Activated CD4-positive, alpha-beta T cell treated with anti-CD3 and anti-CD28 coated beads for 4 hours (primary cell): ENCODE results near the gene TFDP2.
"Not testable (repeated sequence)": the region's sequence is repeated elsewhere in the genome, so short reads cannot be mapped to it uniquely, and the experiment has no call there.

ENCODE experiments used
- DNase-seq, 2 donors: peaks; one replicate each; pipeline ENCODE4 v3.0.0-alpha.2; 2020

Gene TFDP2, protein sequence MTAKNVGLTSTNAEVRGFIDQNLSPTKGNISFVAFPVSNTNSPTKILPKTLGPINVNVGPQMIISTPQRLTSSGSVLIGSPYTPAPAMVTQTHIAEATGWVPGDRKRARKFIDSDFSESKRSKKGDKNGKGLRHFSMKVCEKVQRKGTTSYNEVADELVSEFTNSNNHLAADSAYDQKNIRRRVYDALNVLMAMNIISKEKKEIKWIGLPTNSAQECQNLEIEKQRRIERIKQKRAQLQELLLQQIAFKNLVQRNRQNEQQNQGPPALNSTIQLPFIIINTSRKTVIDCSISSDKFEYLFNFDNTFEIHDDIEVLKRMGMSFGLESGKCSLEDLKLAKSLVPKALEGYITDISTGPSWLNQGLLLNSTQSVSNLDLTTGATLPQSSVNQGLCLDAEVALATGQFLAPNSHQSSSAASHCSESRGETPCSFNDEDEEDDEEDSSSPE

DNA sequence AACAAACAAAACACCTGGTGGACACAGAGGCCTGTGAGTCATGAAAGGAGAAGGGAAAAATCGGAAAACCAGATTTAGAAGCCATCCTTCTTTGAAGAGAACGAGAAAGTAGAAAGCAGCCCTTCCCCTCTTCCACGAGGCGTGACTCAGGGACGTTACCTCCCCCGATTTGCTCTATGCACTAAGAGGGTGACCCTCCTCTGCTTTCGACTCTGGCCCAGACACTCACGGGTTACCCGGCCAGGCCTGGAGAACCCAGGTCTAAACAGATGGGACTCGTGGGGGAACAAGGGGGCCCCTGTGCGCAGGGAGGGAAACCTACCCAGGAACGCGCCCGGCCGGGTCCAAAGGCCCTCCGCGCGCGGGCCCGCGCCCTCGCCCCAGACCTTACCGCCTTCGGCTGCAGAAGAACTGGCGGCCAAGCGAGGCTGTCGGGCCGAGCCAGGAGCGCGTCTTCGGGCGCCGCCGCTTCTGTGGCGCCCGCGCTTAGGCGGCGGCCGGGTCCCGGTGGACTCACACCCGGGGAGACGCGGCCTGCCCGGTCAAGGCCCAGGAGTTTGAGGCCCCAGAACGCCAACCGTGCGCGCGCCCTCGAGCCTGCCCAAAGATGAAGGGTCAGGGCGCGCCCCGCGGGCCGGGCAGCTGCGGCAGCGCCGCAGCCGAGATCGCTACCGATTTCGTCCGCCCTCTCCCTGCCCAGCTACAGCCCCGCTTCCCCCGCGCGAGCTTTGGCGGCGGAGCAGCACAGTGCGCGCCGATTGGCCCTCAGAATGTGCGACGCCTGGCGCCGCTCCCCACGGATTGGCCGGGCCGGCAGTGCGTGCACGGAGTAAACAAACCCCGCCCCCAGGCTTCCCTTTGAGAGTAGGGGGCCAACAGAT, at the start of gene TFDP2:
TFDP2 (minus strand) TSS at position 753 of the 881 bp plus-strand sequence. CDS start 47,795 bp downstream, outside the sequence.
- peak; percentile 74 to 75 for DNase-seq

DNA sequence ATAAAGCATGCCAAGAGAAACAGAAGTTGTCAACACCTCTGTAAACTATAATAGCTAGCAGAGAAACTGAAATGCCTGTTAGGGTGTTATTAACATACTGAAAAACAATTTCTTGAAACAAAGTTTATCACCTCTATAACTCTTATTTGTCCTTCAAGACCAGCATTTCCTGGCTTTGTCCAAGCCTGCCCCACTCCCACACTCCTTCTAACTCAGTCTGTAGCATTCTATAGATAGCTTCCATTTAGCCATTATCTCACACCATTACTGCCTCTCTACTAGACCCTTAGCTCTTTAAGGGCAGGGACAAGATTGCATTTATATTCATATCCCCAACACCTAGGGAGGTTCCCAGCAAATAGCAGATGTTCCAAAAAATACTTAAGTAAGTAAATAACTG, 39.5 kb upstream of the TFDP2 start:
- DNase-seq: no peak

DNA sequence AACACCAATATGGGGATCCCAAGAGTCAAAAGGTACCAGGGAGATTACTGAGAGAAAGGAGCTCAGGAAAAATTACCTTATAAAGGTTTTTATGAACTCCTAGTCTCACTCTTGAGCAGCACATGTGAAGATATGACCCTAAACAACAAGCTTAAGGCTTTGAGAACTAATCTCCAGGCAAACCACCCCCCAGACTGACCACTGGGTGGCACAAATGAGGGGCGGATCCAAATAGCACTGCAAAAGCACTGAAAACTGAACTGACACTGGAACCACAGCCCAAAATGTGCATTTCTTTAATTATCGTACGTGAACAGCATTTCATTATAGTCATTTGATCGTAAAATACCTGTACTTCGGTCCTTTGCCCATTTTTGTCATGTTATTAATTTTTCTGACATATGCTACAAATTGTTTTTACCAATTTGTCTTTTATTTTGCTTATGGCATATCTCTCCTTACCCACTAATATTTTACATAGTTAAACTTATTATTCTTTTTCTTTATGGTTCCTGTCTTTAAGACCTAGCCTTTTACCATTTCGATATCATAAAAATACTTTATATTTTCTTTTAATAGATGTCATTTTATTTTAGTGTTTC, 31.5 kb upstream of the TFDP2 start:
- peak in 1 of 2 donors; percentile 3 for DNase-seq

DNA sequence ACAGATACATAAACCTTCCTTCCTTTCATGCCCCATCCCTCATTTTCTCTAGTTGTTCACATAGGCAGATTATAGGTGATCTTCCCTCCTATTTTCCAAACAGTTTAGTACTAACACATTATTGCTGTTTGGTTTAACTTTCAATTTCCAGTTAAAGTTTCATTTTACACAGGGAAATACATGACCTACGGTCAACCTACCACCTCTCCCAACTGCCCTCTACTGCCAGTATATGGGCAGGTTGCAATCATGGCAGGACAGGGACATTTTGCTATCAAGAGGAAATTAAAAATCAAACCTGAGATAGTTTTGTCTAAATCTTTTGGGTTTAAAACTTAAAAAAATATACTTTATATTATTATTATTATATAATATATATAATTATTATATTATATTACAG, 26.1 kb upstream of the TFDP2 start:
- no peak for DNase-seq

DNA sequence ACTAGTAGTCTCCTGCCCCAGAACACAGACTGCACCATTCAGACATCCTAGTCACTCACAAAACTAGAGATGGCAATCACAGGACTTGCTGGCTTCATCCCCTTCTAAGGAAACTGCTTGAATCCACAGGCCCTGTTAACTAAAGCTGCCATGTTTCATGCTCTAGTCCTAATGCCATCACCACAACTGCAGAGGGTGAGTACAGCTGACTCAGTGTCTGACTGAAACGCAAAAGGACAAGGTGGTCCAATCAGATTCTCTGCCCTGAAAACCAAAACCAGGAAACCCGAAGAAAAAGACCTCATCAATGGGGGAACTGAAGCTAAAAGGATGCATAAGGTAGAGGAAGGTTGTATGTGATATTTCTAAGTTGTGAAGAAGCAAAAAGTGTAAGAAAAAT, 25.2 kb upstream of the TFDP2 start:
- no peak for DNase-seq

DNA sequence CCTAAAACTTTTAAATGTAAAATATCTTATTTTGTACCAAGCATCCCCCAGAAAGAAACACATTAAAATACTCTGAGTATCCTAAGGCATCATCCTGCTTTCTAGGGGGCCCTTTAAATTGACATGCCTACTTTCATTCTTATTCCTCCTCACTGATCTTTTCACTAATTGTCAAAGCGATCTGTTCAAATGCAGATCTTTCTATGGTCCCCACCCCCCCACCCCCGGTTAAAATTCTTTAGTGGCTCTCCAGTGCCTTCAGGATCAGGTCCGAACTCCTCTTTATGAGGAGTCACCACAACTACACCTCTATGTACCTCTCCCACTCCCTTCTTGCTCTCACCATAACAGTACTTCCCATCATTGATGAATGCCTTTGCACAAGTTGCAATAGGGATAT, 19.2 kb upstream of the TFDP2 start:
- no peak for DNase-seq

DNA sequence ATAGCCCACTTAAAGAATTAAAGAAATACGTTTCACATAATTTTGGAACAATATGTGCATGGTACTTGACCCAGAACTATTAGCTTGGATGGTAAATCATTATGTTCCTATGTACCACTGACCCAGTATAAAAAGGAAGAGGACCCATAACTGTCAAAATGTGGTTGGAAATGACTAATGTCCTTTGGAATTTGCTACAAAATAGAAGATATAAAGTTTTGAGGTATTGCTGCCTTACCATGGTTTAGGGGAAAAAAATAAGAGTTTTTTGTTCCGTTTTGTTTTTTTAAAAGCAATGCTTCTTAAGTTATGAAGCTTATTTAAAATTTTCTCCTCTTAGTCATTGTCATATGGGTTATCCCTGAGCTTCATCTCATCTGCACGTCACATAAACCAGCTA, 15.8 kb upstream of the TFDP2 start:
- DNase-seq: no peak

DNA sequence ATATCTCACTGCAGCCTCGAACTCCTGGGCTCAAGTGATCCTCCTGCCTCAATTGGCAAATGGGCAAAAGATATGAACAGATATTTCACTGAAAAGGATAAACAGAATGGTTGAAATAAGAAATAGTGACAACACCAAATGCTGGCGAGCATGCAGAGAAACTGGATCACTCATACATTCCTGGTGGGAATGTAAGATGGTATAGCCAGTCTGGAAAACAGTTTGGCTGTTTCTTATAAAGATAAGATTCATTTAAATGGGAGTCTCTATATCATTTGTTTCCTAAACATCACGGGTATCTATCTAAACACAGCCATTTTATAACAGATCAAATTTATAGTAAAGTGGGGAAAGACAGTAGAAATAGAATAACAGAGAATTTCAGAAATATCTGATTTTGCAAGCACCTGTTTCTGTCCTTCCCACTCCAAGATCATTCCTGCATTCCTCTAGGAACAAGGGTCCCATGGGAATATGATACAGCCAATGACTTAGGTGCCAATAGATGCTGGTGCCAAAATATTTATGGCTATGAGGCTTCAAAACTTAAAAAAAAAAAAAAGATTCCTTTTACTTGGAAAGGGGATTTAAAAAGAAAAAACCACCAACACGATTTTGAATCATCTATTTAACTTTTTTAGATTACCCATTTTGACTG, 9.9 kb upstream of the TFDP2 start:
- no peak for DNase-seq

DNA sequence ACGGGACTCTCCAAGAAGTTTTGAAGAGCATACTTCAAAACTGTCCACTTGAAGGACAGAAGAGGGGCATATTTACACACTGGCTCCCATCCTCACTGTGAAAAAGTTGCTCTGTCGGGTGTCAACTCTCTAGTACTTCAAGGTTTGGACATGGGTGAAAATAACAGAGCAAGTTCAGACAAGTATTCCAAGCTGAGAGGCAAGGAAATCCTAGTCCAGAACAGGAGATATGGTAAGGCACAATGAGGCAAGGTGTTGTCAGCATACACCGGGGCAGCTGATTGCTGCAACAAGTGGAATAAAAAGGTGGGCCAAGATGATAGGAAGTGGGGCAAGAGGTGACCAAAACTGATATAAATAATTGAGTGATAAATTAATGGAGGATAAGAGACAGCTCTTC, 4.8 kb upstream of the TFDP2 start:
- no peak for DNase-seq

DNA sequence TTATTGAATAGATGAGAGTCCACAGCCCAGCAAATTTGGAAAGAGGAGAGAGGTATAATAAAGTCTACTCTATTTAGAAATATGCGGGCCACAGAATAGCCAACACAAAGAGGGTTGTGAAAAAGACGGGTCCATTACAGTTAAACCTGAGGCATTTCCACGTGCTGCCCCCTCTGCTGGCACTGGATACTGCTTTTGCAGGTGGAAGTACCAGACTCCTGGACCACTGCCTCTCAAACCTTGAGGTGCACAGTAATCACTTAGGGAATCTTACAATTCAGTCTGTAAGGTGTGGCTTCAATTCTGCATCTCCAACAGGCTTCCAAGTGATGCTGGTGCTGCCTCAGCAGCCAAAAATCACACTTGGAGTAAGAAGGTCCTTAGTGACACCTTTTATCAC, 3.0 kb upstream of the TFDP2 start:
- DNase-seq: no peak

DNA sequence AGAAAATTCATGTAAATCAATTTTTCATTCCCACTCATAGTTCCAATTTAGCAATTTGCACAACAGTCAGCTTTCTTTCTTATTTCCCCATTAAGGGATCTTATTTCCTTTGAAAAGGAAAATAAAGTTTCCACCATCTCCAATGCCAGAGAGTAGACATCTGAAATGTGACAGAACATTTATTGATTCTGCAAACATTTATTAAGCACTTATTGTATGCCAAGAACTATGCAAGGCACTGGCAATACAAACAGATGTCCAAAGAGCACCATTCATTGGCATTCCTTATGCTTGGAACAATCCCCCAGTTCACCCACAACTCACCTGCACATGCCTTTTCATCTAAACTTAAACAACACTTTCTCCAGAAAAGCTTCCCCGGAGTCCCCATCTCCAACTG, 2.5 kb upstream of the TFDP2 start:
- no peak for DNase-seq

DNA sequence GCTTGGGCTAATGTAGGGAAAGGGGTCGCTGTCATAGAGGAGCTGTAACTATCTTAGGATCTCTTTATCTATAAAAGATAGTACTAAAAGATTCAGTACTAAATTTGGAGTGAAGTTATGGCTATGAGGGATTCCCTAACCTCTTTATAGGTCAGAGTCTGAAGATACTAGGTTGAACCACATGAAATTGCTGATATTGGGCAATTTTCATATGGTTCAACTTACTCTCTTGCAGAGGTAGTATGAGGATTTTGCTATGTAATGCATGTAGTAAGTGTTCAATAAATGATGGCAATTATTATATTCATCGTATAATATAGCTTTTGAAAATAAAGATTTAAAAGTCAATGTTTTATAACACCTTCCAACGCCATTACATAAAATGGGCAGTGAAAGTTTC, 1.9 kb upstream of the TFDP2 start:
- no peak for DNase-seq

DNA sequence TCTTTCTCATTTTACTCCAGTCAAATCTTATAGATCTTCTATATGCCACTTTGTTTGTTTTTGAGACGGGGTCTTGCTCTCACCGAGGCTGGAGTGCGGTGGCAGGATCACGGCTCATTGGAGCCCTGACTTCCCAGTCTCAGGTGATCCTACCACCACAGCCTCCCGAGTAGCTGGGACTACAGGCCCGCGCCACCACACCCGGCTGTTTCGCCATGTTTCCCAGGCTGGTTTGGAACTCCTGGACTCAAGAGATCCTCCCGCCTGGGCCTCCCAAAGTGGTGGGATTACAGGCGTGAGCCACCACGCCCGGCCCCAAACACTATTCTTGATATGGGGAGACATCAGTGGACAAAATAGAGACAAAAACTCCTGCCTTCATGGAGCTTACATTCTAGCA, 927 bp upstream of the TFDP2 start:
- no peak for DNase-seq

DNA sequence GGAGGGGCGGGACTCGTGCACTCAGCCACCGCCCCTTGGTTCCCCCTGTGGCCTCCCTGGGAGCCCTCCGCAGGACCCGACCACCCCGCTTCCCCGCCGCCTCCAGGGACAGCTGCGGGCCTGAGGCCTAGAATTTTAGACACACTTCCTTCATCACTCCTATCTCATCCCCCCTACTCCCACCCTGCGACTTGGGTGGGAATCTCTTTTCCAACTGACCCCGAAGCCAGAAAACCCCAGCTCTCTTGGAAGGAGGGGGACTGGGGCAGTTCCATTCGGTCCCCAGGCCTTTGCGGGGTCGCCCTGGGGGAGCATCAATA, 289 bp upstream of the TFDP2 start:
- DNase-seq: no peak

DNA sequence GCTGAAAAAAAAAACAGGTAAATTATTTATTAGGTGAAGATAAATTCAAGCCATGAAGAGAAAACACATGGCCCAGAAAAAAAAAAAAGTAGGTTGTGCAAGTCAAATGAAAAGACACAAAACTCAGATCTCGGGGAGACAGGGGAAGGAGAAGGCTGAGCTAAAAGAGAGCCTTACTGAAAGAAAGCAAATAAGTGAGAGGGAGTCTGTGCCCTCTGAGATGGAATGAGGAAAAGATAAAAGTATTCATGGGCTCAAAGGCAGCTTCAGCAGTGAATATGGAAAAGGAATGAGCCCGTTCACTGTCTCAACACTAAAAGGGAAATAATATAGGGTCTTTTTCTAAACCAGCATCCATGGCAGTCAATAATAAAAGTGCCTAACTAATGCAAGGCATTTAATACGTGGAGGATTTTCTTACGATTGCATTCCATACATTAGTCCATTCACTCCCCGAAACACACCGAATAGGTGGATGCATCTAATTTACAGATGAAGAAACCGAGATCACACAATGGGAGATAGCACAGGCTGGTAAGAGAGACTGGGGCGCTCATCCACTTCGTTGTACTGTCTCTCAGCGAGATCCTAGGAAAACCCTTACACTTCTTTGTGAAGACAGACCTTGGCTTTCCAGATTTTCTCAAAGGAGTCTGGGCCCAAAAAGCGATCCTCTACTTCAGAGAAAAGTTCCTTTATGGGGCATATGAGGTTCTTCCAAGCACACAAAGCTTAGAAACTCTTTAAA, 1.1 kb downstream of the TFDP2 start:
- DNase-seq: no peak

DNA sequence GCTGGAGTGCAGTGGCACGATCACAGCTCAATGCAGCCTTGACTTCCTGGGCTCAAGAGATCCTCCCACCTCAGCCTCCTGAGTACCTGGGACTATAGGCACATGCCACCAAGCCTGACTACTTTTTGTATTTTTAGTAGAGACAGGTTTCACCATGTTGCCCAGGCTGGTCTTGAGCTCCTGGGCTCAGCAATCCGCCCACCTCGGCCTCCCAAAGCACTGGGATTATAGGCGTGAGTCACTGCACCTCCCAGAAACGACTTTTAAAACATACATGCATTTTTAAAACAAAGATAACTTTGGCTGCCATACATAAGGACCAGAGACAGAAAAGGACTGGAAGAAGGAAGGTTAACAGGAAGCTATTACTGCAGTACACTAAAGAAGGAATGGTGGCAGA, 4.8 kb downstream of the TFDP2 start:
- not testable (repeated sequence) for DNase-seq

DNA sequence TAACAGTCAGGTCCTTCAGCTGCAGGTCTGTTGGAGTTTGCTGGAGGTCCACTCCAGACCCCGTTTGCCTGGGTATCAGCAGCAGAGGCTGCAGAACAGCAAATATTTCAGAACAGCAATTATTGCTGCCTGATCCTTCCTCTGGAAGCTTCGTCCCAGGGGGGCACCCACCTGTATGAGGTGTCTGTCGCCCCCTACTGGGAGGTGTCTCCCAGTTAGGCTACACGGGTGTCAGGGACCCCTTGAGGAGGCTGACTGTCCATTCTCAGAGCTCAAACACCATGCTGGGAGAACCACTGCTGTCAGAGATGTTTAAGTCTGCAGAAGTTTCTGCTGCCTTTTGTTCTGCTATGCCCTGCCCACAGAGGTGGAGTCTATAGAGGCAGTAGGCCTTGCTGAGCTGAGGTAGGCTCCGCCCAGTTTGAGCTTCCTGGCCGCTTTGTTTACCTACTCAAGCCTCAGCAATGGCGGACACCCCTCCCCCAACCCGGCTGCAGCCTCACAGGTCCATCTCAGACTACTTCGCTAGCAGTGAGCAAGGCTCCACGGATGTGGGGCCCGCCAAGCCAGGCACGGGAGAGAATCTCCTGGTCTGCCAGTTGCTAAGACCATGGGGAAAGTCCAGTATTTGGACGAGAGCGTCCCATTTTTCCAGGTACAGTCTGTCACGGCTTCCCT, 8.6 kb downstream of the TFDP2 start:
- DNase-seq: not testable (repeated sequence)

DNA sequence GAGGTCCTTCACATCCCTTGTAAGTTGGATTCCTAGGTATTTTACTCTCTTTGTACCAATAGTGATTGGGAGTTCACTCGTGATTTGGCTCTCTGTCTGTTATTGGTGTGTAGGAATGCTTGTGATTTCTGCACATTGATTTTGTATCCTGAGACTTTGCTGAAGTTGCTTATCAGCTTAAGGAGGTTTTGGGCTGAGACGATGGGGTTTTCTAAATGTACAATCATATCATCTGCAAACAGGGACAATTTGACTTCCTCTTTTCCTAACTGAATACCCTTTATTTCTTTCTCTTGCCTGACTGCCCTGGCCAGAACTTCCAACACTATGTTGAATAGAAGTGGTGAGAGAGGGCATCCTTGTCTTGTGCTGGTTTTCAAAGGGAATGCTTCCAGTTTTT, 12.3 kb downstream of the TFDP2 start:
- not testable (repeated sequence) for DNase-seq

DNA sequence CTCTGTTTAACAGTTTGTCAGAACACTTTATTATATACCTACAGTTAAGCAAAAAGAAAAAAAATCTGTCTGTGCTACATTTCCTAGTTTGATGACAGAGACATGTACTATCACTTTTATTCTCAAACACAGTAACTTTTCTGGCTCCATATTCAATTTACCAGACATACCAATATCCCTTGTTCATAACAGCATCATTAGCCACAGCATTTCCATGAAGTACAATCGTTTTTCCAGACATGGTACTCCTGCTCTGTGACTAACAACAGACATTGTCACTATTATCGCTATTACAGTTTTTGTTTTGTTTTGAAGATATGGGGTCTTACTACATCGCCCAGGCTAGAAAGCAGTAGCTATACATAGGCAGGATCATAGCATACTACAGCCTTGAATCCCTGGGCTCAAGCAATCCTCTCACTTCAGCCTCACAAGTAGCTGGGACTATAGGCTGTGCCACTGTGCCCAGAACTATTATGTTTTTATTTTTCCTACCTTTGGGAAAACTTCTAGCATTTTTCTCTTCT, 14.5 kb downstream of the TFDP2 start:
- no peak for DNase-seq

DNA sequence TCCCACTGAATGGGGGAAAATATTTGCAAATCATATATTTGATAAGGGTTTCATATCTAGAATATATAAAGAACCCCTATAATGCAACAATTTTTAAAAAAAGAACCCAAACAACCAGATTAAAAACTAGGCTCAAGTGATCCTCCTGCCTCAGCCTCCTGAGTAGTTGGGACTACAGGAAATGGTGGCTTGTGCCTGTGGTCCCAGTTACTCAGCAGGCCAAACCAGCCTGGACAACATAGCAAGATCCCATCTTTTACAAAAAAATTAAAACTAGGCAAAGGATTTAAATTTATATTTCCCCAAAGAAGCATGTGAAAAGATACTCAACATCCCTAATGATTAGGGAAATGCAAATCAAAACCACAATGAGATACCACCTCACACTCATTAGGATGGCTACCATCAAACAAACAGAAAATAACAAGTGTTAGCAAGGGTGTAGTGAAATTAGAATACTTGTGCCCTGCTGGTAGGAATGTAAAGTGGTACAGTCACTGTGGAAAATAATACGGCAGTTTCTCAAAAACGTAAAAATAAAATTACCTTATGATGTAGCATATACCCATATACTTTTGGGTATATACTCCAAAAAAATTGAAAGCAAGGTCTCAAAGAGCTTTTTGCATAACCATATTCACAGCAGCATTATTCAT, 19.7 kb downstream of the TFDP2 start:
- no peak for DNase-seq
